Suppressor macrophage (primary cell): Measurements from ENCODE around the gene P2RY6.

ENCODE experiments used
- DNase-seq, 4 experiments: peaks; one replicate each; pipeline ENCODE4 v3.0.0-alpha.2; 2020 to 2022

The P2RY6 gene

GRCh38 chr11:73297702-73298101 lies 25.6 kb downstream of the P2RY6 start:
- DNase-seq: no peak

- no peak for DNase-seq
Measured at GRCh38 chr11:73298233-73298632, 26.1 kb downstream of the P2RY6 start.

GRCh38 chr11:73299751-73300150 lies 27.6 kb downstream of the P2RY6 start:
- no peak for DNase-seq

GRCh38 chr11:73306069-73306841 lies 34.1 kb downstream of the P2RY6 start:
- peak in 2 of 4 experiments; percentile 22 to 27 for DNase-seq

GRCh38 chr11:73306977-73307322 lies 34.8 kb downstream of the P2RY6 start:
- no peak for DNase-seq

- DNase-seq: peak; percentile 92 to 98 (median 96)
Measured at GRCh38 chr11:73307323-73308002, 35.3 kb downstream of the P2RY6 start.

- peak; percentile 53 to 71 (median 57) for DNase-seq
Measured at GRCh38 chr11:73308003-73308960, 36.1 kb downstream of the P2RY6 start, which contains the start of gene ARHGEF17. ARHGEF17 (plus strand) TSS chr11:73308276; CDS start chr11:73308639, 363 bp downstream.

- DNase-seq: peak; percentile 58 to 86 (median 76)
Measured at GRCh38 chr11:73308961-73309919, 37.1 kb downstream of the P2RY6 start.

- DNase-seq: no peak
Measured at GRCh38 chr11:73310076-73310475, 37.9 kb downstream of the P2RY6 start.

GRCh38 chr11:73310661-73311393 lies 38.7 kb downstream of the P2RY6 start:
- DNase-seq: no peak

- DNase-seq: no peak
Measured at GRCh38 chr11:73311394-73311869, 39.3 kb downstream of the P2RY6 start.

- DNase-seq: no peak
Measured at GRCh38 chr11:73312036-73312435, 39.9 kb downstream of the P2RY6 start.

GRCh38 chr11:73312851-73313327 lies 40.8 kb downstream of the P2RY6 start:
- DNase-seq: no peak

- peak; percentile 41 to 62 (median 56) for DNase-seq
Measured at GRCh38 chr11:73313652-73314051, 41.5 kb downstream of the P2RY6 start.

GRCh38 chr11:73314117-73314961 lies 42.2 kb downstream of the P2RY6 start:
- DNase-seq: peak in 3 of 4 experiments; percentile 28 to 58 (median 41)

- no peak for DNase-seq
Measured at GRCh38 chr11:73315293-73316020, 43.3 kb downstream of the P2RY6 start.

- no peak for DNase-seq
Measured at GRCh38 chr11:73316422-73316821, 44.3 kb downstream of the P2RY6 start.

GRCh38 chr11:73317373-73317772 lies 45.2 kb downstream of the P2RY6 start:
- DNase-seq: no peak

- no peak for DNase-seq
Measured at GRCh38 chr11:73317803-73318202, 45.7 kb downstream of the P2RY6 start.
